GM19043 (cell line): ENCODE measurements around the gene MRTFA.
A peak's percentile ranks its signal among the peaks of the same experiment; 100 is the strongest.

Source experiments
- ATAC-seq: cut with Tn5 transposase; IDR thresholded peaks from one replicate; pipeline ENCODE4 v1.9.1; 2021; ENCODE audit warnings: low read depth; ENCODE audit not compliant: unreplicated experiment

Gene MRTFA

GRCh38 chr22:40417881-40418280, 218.6 kb downstream of the MRTFA start:
- no peak for ATAC-seq

DNA sequence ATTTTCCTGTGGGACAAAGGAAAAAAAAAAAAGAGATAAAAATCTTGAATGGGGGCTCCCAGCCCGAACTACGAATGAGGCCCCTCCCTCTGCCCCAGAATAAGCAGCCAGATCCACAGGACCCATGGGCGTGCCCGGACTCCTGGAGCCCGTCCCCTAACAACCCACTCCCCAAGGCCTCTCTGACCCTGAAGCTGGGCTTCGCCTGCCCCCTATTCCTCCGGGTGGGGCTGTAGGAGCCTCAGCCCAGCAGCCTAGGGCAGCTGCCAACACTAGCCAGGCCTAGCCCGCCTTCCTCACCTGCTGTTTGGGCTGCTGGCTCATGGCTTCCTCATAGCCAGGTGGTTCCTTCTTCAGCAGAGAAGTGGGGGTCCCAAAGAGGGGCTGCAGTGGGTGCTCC, 219.5 kb downstream of the MRTFA start:
- no peak for ATAC-seq

- ATAC-seq: no peak
These were observed 219.9 kb downstream of the MRTFA start for GRCh38 chr22:40416636-40417035.

DNA sequence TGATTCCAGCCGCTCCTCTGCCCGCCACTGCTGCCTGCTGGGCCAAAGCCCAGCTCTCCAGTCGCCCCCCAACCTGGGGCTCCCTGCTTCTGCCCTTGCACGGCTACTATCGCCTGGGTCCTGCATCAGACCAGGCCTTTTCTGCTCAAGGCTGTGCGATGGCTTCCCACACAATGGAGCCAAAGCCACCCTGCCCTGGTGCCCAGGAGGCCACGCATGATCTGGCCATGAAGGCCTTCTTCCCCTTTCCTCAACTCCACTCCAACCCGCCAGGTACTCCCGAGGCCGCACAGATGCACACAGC, 220.3 kb downstream of the MRTFA start:
- no peak for ATAC-seq

DNA sequence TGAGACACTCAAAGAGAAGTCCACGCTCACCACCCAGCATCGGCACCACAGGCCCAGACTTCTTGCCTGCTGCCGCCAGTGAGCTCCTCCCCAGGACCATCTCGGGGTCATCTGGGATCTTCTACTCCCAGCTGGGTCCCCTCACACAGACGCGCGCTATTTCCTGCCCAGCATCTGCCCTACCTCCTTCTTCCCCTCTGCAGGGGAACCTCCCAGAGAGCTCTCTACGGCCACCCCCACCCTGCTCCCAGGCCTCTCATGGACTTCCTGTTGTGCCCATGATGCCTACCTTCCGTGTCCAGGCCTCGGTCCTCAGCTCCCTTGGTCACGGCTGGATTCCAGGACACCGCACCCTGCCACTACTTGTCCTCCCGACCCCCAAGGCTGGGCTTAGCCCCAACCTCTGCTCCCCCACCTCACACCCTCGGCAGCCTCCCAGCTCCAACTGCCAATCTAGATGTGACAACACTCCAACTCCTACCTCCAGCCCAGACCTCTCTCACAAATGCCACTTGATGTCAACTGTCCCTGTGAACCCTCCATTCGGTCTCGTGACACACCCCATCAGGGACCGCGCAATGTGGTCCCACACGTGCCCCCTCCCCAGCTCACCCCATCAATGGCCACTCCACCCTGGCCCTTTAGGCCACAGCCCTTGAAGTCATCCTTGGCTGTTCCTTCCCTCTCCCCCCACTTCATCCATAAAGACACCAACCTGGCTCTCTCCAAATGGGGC, 220.8 kb downstream of the MRTFA start:
- no peak for ATAC-seq

- ATAC-seq: no peak
These were observed 221.5 kb downstream of the MRTFA start for GRCh38 chr22:40414838-40415505.

DNA sequence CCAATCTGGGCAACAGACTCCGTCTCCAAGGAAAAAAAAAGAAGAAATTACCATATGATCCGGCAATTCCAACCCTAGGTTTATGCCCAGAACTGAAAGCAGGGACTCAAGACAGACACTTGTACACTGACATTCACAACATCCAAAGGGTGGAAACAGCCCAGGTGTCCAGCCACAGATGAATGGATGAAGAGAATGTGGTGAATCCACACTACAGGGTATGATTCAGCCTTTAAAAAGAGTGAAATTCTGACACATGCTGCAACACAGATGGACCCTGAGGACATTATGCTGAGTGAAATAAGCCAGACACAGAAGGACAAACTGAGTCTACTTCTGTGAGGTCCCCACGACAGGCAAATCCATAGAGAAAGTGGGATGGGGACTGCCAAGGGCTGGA, 222.2 kb downstream of the MRTFA start:
- ATAC-seq: no peak

GRCh38 chr22:40413873-40414272, 222.6 kb downstream of the MRTFA start:
- no peak for ATAC-seq

DNA sequence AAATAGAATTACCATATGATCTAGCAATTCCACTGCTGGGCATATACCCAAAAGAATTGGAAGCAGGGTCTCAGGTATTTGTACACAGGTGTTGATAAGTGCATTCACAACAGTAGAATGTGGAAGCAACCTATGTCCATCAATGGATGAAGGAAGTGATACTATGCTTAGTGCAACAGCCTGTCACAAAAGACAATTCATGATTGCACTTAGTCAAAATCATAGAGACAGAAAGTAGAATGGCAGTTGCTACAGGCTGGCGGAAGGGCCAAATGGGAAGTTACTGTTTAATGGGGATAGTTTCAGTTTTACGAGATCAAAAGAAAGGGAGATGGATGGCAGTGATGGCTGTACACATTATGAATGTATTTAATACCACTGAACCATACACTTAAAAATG, 224.1 kb downstream of the MRTFA start:
- ATAC-seq: peak; percentile 51

DNA sequence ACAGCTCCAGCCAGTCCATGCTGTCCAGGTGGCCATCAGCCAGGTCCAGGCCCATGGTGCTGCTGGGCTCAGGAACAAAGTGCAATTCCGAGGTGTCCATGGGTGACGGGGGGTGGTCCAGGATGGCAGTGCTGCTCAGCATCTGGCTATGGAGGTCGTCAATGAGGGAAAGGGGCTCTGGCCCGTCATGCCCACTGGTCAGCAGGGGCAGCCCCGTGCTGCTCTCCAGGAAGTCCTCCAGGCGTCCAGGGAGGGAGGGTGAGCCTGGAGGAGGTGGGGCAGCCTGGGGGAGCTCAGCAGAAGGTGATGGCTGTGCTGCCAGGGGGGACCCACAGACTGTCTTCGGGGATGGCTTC, 225.0 kb downstream of the MRTFA start:
- no peak for ATAC-seq

GRCh38 chr22:40410731-40411505, 225.6 kb downstream of the MRTFA start:
- no peak for ATAC-seq

DNA sequence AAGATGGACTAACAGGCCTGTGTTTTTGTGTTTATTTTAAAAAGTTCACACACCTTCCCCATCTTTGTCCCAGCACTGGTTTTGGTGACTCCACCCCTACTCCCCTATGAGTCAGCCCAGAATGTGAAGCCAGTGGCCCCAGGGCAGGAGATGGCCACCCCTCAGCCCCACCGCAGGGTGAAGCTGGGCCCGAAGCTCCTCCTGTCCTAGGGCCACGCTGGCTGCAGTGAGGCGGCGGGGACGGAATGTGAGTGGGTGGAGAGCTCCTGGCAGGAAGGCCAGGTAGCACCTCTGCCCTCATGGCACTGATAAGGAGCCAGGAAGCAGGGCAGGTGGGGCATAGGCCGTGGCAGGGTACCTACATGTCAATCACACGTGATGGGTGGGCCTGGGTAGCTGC, 226.2 kb downstream of the MRTFA start:
- ATAC-seq: no peak

DNA sequence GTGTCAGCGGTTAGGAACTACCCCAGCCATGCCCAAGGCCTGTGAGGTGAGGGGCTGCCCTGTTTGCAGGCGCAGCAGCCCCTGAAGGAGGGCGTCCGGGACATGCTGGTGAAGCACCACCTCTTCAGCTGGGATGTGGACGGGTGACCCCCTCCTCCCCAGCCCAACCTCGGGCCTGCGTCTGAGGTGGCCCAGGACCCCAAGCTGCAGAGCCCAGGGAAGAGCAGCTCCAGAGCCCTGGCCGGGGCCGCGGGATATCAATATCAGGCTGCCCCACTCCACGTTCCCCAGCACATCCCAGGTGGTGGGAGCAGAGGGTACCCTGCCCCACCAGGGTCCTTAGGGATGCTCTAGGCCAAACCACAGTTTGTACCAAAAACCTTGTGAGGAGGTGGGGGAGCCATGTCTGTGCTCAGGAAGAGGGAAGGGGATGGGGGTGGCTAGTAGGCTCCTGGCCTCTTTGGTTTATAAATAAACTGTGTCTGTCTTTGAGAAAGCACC, 226.9 kb downstream of the MRTFA start:
- no peak for ATAC-seq

DNA sequence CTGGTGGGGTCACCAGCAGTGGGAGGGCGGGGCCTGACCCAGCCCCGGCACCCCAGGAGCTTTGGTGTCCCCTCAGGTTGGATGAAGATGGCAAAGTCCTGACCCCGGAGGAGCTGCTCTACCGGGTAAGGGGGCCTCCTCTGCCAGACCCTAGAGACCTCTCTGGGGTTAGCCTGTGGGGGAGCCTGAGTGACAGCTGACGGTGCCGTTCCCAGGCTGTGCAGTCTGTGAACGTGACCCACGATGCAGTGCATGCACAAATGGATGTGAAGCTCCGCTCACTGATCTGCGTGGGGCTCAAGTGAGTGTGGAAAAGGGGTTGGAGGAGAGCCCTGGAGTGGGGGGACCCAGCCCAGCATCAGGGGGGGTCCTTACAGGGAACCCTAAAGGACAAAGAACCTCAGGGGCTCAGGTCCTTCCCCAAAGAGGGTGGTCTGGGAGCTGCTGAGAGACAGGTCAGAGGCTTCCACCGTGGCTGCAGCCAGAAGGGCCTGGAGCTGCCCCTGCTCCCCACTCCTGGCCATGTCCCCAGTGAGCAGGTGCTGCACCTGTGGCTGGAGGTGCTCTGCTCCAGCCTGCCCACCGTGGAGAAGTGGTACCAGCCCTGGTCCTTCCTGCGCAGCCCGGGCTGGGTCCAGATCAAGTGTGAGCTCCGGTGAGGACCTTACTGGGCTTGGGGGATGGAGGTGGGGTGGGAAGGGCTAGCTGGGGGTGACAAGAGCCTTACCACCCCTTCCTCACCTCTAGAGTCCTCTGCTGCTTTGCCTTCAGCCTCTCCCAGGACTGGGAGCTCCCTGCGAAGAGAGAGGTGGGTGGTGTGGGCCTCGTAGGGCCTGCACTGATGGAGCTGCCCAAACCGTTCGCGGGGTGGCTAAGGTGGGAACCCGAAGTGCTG, 227.6 kb downstream of the MRTFA start:
- ATAC-seq: no peak

GRCh38 chr22:40407831-40408717, 228.4 kb downstream of the MRTFA start:
- no peak for ATAC-seq

DNA sequence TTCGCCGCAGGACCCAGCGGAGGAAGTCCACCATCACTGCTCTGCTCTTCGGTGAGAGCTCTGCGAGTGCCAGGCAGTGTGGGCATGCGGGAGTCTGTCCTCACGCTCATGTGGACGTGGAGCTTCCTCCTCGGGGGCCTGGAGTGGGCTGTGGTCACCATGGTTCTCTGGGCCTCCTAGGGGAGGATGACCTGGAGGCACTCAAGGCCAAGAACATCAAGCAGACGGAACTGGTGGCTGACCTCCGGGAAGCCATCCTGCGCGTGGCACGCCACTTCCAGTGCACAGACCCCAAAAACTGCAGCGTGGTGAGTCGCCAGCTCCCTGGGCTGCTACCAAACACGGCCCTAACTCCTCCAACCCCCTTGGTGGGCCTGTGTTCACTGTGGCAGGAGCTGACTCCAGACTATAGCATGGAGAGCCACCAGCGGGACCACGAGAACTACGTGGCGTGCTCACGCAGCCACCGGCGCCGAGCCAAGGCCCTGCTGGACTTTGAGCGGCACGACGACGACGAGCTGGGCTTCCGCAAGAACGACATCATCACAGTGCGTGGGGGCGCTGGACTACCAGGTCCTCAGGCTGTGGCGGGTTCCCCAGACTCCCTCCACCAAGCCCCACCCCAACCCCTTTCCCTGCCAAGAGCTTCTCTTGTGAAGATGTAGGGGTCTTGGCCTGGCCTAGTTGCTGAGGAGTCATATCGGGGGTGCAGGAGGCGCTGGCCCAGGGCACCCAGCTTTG, 229.3 kb downstream of the MRTFA start:
- no peak for ATAC-seq

DNA sequence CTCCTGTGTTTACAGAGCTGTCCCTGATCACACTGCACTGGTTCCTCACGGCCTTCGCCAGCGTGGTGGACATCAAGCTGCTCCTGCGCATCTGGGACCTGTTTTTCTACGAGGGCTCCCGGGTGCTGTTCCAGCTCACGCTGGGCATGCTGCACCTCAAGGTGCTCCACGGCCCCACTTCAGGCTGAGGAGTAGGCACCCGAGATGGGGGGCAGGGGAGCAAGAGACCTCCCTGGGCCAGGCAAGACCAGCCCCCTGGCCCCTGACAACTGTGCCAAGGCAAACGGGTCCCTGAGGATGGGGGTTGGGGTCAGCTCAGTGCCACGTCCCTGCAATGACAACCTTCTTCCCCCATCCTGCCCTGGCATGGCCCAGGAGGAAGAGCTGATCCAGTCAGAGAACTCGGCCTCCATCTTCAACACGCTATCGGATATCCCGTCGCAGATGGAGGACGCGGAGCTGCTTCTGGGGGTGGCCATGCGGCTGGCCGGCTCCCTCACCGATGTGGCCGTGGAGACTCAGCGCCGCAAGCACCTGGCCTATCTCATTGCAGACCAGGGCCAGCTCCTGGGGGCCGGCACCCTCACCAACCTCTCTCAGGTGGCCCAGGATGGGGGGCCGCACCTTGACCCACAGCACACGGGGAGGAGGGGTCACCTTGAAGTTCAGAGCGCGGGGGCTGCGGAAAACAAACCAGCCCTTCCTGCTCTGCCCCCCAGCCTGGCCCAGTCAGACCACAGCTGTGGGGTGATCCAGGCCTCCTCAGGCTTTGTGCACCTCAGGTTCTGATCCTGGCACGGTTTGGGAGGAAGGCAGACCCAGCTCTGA, 230.2 kb downstream of the MRTFA start:
- no peak for ATAC-seq
